Activated CD4-positive, alpha-beta T cell treated with anti-CD3 and anti-CD28 coated beads for 24 hours (primary cell): ENCODE measurements around the gene HS3ST4.

Source experiments
- DNase-seq, 2 donors: peaks; one replicate each; pipeline ENCODE4 v3.0.0-alpha.2; 2020; ENCODE audit warnings: low read depth in 2 of 2

The HS3ST4 gene

DNA sequence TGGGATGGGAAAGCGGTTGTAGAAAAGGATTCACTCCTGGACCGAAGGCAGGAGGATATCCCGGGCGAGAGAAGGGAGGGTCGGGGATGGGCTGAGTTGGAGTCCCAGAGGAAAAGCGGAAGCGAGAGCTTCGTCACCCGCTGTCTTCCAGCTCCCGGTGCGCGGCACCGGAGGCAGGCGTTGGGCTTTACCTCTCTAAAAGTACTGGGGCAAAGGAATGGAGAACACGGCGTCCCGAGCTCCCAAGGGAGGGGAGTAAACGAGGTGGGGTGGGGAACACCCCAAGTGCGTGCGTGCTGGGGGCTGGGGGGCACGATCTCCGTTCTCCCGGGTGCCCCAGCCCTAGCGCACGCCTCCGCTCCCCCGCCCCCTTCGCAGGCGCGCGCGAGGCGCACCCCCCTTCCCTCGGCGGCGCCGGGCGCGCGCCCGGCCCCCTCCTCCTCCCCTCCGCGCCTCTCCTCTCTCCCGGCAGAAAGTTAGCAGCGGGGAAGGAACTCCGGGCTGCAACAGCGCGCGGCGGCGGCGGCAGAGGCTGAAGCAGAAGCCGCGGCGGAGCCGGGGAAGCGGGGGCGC is at the start of gene HS3ST4:
Gene HS3ST4 (plus strand): TSS at position 441 of the 573 bp plus-strand sequence.
- no peak for DNase-seq

DNA sequence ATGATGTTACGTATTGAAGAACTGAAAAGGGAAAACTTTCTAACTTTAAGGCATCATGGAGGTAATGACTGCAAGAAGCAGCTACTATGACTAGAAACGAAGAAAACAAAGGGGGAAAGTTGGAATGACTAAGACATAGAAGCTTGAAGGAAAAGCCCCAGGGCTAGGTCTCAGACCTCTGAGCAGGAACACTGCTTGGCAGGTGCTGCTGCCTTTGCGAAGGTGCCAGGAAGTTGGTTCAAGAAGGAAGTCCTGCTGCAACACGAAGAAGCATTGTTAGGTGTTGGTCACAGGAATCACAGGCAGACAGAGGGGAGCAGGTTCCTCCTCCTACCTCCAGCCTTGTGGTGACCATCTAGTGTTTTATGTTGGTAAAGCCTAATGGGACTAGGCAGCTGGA is 48.1 kb upstream of the HS3ST4 start:
- DNase-seq: no peak

GRCh38 chr16:25656639-25657038 is 35.1 kb upstream of the HS3ST4 start:
- DNase-seq: no peak

DNA sequence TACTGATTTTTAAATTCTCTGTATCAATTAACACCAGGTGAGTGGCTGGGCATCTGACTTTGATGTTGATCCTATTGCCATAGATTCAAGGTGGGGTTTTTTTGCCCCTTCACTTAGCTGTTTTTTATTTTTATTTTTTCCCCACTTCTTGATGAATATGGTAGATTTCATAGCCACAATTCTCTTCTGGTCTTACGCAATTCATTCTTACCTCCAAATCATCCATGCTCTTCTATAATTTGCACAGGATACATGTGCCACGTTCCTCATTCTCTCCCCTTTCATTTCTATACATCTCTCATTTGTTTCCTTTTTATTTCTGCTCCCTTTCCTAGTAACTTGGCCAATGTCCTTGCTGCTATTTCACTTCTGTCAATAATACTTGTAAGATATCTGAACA is 14.9 kb upstream of the HS3ST4 start:
- DNase-seq: no peak

- no peak for DNase-seq
Measured at GRCh38 chr16:25679511-25679910, 12.2 kb upstream of the HS3ST4 start.

DNA sequence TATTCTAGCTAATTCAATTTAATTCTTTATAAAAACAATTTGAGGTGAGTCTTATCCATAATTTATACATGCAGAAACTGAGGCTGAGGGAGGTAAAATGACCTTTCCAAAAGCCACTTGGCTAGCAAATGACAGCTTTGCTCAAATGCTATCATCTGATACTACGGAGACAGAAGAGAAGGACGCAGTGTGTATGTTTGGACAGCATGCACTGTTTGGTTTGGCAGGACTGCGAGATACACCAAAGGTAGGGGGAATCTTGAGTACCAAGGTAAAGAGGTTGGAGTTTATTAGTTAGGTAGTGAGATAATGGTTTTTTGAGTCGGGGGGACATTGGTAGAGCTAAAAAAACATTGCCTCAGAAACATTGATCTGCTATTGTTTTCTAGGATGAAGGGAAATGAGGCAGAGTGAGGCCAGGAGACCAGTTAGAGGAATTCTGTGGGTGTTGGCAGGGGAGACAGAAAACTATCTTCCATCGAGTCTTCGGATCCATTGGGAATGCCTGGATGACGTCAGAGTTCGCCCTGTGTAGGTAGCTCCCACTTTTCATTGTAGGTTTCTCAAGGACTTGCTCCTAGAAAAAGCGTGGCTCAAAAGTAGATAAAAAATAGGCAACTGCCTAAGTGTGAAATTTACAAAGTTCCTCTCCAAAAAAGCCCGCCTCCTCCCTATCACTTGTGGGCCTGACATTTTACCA is 2.5 kb upstream of the HS3ST4 start:
- no peak for DNase-seq

DNA sequence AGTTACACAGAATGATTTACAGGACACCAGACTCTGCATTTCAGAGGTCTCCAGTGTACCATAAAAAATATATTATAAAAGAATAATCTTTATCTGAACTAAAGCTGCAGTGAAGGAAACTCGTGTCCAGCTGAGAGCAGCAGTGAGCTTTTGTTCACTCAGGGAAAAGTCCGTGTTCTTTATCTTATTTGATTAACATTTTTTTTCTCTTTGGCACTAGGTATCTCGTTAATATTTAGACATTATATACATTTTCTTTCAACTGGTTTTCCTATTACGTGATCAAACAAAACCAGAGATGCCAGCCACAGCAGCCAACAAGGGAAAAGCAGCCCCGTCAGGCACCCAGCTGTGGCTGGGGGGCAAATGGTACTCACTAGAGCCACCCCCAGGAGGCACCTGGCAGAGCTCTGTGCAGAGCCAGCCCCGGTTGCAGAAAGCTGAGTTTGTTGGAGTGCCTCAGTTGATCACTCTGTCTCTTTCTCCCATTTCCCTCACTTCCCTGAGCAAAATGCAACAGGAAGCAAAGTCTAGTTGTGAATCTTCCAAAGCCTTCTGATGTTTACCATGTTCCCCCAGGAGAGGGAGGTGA is 1.1 kb upstream of the HS3ST4 start:
- no peak for DNase-seq

- DNase-seq: no peak
Measured at GRCh38 chr16:25692351-25692741, 587 bp downstream of the HS3ST4 start.

DNA sequence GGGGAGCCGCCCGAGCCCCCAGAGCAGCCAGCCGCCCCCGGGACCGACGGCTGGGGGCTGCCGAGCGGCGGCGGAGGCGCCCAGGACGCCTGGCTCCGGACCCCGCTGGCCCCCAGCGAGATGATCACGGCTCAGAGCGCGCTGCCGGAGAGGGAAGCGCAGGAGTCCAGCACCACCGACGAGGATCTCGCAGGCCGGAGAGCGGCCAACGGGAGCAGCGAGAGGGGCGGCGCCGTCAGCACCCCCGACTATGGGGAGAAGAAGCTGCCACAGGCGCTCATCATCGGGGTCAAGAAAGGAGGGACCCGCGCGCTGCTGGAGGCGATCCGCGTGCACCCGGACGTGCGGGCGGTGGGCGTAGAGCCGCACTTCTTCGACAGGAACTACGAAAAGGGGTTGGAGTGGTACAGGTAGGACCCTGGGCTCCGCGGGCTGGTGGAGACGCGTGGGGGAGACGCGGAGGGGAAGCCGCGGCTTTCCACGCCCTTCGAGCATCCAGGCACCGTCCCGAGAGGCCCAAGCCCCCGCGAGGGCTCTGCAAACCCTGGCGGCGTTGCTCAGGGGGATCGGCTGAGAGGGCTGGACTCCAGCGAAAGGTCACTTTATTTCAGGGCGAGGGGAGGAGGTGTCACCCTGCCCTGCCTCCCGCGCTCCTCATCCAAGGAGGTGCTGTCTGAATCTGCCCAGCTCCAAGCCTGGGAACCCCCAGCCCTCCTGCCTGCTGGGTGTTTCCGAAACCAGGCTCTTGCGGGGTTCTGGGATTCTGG is 1.2 kb downstream of the HS3ST4 start:
- DNase-seq: no peak

DNA sequence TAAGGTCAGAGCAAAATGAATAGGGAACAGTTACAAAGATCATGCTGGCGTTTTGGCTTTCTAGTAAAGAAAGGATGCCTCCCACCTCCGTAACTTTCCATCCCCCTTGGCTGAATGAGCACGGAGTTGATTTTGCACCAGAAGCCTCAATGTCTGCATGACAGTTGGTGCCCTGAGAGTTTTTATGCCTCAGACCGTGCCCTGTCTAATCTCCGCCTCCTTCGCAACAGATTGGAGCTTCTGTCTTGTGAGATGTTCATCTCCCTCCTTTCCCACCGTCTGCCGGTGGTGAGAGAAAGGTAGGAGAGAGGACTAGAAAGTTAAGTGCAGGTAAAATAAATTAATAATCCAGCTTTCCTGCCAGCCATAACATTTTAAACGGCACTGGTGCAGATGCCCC is 1.9 kb downstream of the HS3ST4 start:
- no peak for DNase-seq

DNA sequence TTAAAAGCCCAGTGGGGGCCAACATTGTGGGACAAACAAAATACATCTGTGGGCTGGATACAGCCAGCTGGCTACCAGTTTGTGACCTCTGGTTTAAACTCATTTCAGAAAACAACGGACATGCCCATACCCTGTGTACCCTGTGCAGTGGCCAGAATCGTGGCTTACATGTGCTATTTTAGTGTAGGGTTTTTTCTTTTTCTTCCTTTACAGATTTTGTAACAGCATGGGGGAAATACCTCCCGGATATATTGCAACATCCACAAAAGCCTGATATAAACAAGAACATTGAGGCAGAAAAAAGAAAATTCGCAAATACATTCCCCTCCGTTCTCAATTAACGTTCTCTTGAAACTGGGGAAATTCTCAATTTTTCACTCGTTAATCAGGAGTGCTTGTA is 7.3 kb downstream of the HS3ST4 start:
- no peak for DNase-seq

GRCh38 chr16:25700547-25700946 is 8.8 kb downstream of the HS3ST4 start:
- no peak for DNase-seq

DNA sequence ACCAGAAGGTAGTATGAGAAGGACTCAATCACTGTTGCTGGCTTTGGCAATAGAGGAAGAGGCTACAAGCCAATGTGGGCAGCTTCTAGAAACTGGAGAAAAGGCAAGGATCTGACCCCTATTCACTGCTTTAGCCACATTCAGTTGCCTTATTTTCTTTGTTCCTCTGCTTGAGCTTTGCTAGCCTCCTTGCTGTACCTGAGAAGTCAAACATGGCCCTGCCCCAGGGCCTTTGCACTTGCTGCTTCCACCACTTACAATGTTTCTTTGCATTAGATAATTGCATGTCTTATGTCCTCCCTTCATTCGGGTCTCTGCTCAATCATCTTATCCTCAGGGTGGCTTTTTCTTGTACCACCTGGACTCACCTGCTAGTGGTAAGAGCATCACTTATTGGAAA is 15.8 kb downstream of the HS3ST4 start:
- no peak for DNase-seq

GRCh38 chr16:25707982-25708583 is 16.3 kb downstream of the HS3ST4 start:
- no peak for DNase-seq

DNA sequence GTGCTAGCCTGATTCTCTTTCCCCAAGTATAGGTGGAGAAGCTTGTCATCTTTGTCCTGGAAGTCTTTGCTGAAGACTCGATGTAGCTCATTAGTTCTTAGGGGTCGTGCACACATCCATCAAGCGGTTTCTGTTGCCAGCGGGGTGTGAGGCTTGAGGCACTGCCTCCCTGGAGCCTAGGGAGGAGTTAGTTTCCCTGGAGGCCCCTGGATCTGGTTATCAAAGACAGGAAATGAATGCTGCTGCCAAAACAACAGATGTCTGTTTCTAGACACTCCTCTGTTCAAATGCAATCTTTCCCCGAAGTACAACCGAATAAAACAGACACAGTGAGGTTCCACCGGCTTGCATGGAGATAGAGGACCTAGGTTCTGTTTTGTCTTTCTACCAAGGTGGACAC is 17.5 kb downstream of the HS3ST4 start:
- no peak for DNase-seq

- DNase-seq: no peak
Measured at GRCh38 chr16:25713785-25714570, 22.2 kb downstream of the HS3ST4 start.

DNA sequence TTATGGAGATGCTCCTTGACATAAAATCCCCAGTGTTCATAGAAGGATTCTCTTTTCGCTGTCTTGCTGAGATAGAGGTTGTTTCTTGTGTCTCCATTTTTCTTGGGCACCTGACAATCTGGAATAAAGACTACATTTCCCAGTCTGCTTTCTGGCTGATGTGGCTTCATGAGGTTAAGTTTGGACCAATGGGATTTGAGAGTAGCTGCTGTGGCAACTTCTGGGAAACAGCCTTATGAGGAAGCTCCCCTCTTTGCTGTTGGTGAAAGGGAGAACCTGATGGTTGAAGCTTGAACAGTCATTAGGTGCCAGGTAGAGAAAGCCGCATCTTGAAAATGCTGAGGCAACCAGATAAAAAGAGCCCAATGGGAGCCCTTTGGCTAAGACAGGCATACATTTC is 24.4 kb downstream of the HS3ST4 start:
- no peak for DNase-seq

DNA sequence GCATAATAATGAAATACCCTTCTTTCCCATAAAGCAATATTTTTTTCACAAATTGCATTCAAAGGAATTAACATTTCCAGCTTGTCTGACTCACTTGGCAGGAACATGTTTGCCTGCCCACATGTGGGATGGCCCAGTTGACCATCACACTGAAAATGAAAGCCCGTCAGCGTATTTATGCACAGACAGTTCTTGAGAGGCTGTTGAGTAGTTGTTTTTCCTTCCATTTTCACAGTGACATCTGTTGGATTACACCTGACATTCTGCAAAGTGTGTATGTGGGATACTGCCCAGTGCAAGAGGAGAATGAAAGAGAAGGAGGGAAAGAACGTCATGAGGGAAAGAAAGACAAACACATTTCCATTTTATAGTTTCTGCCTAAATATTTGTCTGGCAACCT is 29.7 kb downstream of the HS3ST4 start:
- no peak for DNase-seq

DNA sequence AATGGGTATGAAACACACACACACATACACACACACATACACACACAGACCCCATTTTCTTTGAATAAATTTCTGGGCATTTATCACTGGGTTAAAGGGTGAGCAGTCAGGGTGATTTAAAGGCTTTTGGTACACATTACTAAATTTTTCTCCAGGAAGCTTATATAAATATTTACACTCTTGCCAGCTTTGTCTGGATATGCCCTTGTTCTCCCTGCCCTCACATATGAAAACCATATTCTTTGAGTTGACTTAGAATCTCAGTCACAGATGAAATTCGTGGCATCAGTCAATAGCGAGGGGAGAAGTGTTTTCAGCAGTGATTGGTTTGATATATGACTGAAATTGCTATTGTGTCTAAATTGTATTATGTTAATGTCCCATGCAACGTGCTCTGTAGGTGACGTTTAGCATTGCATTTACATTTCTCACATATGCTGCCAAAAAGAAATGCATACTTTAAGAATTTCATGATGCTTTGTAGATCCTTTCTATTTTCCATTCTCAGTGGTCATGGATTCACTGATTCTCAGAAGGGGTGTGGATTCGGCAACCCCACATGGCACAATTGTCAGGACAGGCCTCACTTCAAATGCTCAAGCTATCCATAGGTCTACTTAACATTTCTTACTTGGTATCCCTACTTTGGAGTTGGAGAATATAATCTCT is 34.8 kb downstream of the HS3ST4 start:
- no peak for DNase-seq

DNA sequence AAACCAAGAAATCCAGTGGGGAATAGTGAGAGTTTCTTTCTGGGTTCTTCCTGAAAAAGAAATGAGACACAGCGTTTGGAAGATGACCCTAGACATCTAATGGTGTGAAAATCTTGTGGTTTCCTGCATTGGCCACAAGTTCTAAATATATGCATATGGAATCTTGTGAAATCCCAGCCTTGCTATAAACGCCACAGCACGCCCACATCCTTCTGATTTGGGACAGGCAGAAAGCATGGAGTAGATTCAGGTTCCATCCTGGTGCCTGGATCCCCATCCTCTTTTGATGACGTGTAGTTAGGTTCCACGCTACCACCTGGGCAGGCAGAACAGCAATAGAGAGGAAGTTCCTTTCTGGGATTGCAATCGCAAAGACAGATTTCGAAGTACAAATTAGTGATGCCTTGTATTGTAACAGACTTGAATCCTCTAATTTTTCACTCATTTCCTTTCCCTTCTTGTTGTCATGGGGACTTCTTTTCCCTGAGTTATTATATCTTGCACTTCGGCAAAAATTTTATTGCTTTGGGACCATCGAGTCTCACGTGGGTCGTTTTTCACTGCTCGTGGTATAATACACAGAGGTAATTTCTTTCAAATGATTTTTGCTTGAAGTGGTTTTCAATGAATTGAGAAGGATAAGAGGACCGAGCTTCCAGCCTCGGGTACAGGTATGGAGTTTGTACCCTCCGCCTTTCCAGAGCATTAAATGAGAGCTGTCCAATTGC is 37.6 kb downstream of the HS3ST4 start:
- no peak for DNase-seq
